Stimulated activated CD8-positive, alpha-beta memory T cell treated with anti-CD3 and anti-CD28 coated beads, Interleukin-7, amount 100 ng/mL, for 48 hours (primary cell): ENCODE data around the gene UBALD2.
"Not testable (repeated sequence)": the region's sequence is repeated elsewhere in the genome, so short reads cannot be mapped to it uniquely, and the experiment has no call there.

Experiments used
- DNase-seq, 2 donors: peaks; one replicate each; pipeline ENCODE4 v3.0.0-alpha.2; 2020; ENCODE audit warnings: low read depth in 1 of 2; ENCODE audit errors: extremely low read depth in 1 of 2

Gene UBALD2

GRCh38 chr17:76243826-76244679 lies 21.1 kb upstream of the UBALD2 start:
- DNase-seq: no peak

- DNase-seq: not testable (repeated sequence)
These were observed 20.4 kb upstream of the UBALD2 start for GRCh38 chr17:76244721-76245120.

GRCh38 chr17:76246080-76247066 lies 18.8 kb upstream of the UBALD2 start:
- peak in 1 of 2 donors; percentile 72 for DNase-seq

- DNase-seq: no peak
These were observed 17.8 kb upstream of the UBALD2 start for GRCh38 chr17:76247304-76247703.

GRCh38 chr17:76248013-76248782 lies 16.9 kb upstream of the UBALD2 start:
- DNase-seq: no peak

GRCh38 chr17:76250141-76250540 lies 15.0 kb upstream of the UBALD2 start:
- DNase-seq: no peak

GRCh38 chr17:76251478-76252039 lies 13.6 kb upstream of the UBALD2 start:
- no peak for DNase-seq

GRCh38 chr17:76252040-76252954 lies 12.9 kb upstream of the UBALD2 start:
- no peak for DNase-seq

- DNase-seq: not testable (repeated sequence)
These were observed 12.0 kb upstream of the UBALD2 start for GRCh38 chr17:76252967-76253766.

GRCh38 chr17:76253841-76254240 lies 11.3 kb upstream of the UBALD2 start:
- no peak for DNase-seq

- DNase-seq: no peak
These were observed 10.9 kb upstream of the UBALD2 start for GRCh38 chr17:76254275-76254674.

- DNase-seq: no peak
These were observed 9.2 kb upstream of the UBALD2 start for GRCh38 chr17:76255801-76256429.

- DNase-seq: peak in 1 of 2 donors; percentile 48
These were observed 8.6 kb upstream of the UBALD2 start for GRCh38 chr17:76256430-76257050.

GRCh38 chr17:76260220-76260619 lies 4.9 kb upstream of the UBALD2 start:
- DNase-seq: no peak

- DNase-seq: no peak
These were observed 4.5 kb upstream of the UBALD2 start for GRCh38 chr17:76260669-76261068.

- no peak for DNase-seq
These were observed 3.5 kb upstream of the UBALD2 start for GRCh38 chr17:76261421-76262215.
